ENCODE measurements around the gene ATP2A1. TPM values are rescaled to one million over a fixed set of nuclear protein-coding genes. Genes with fewer than 3 reads are reported as not detected.
"Not testable (repeated sequence)": the region's sequence is repeated elsewhere in the genome, so short reads cannot be mapped to it uniquely, and the experiment has no call there.

The ATP2A1 gene
- total and polyA plus RNA-seq, 2 of the 4 experiments (the other 2 are of a cell fraction) = under 0.01 to 0.63 TPM

DNA sequence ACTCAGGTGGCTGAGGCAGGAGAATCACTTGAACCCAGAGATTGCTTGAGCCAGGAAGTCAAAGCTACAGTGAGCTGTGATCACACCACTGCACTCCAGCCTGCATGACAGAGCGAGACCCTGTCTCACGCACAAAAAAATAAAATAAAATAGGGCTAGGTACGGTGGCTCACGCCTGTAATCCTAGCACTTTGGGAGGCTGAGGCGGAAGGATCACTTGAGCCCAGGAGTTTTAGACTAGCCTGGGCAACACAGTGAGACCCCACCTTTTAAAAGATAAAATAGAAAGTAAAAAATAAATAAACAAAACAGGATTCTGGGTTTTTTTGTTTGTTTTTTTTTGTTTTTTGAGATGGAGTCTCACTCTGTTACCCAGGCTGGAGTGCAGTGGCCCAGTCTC, 12.1 kb downstream of the ATP2A1 start:
- H2BK20ac ChIP-seq (ENCODE audit: low read depth, low read length); intact Hi-C loops (cut with micrococcal nuclease); H2BK5ac ChIP-seq (ENCODE audit: low read depth, low read length, poor library complexity, severe bottlenecking); H3K18ac ChIP-seq (ENCODE audit: low read depth, low read length); CTCF ChIA-PET; POLR2A ChIA-PET (ENCODE audit: unreplicated experiment); H4K91ac ChIP-seq (ENCODE audit: insufficient read depth, low read depth, low read length); H3K9ac ChIP-seq (ENCODE audit: low read depth, low read length); H2AK5ac ChIP-seq (ENCODE audit: low read depth, low read length); BruUV-seq (replicated peaks); H4K8ac ChIP-seq (ENCODE audit: low read depth in 2 of 2, low read length in 2 of 2); dilution Hi-C loops (cut with HindIII; ENCODE audit: low sequenced_read_pairs, unreplicated experiment); H3K14ac ChIP-seq (replicated peaks; ENCODE audit: low read depth, low read length); H3K4ac ChIP-seq (ENCODE audit: low read depth, low read length); H3K4me3 ChIP-seq (ENCODE audit: insufficient read depth, low read depth, low read length); H2BK15ac ChIP-seq (ENCODE audit: low read depth, low read length); H3K9me3 ChIP-seq (ENCODE audit: control insufficient read depth, insufficient read depth, low read length); H2BK120ac ChIP-seq (ENCODE audit: low read depth, low read length); ATAC-seq (ENCODE audit: low read depth); H4K20me1 ChIP-seq (ENCODE audit: insufficient read depth, low read length); in situ Hi-C loops (cut with MboI; ENCODE audit: low sequenced_read_pairs); H4K5ac ChIP-seq (ENCODE audit: low read depth, low read length); H3K27ac ChIP-seq (ENCODE audit: insufficient read depth, low read length); H2AFZ ChIP-seq (replicated peaks; ENCODE audit: low read length, poor library complexity); H3K4me2 ChIP-seq (ENCODE audit: low read depth, low read length); H3K4me1 ChIP-seq (ENCODE audit: control insufficient read depth, insufficient read depth, low read length); H3K56ac ChIP-seq (ENCODE audit: extremely low read depth, insufficient read depth, low read length); H3K27me3 ChIP-seq (ENCODE audit: control insufficient read depth, insufficient read depth, low read length); DNase-seq; H3K36me3 ChIP-seq (ENCODE audit: control insufficient read depth, insufficient read depth, low read length); H3K23ac ChIP-seq (ENCODE audit: low read depth, low read length); H2AK9ac ChIP-seq (replicated peaks; ENCODE audit: low read depth, low read length, poor library complexity); H3K9me1 ChIP-seq (ENCODE audit: insufficient read depth, low read length); H3K79me1 ChIP-seq (ENCODE audit: low read depth in 1 of 2, low read length in 2 of 2): not testable (repeated sequence)
- WGBS, 2 experiments (ENCODE audit: extremely low coverage in 2 of 2, insufficient read length in 1 of 2) = no CpG with 5 or more reads among the region's 5 CpGs
